GM21737 (cell line): ENCODE results near the gene ARHGDIA.

Experiments
- ATAC-seq: cut with Tn5 transposase; IDR thresholded peaks from one replicate; pipeline ENCODE4 v1.9.1; 2021; ENCODE audit warnings: mild to moderate bottlenecking, moderate library complexity; ENCODE audit not compliant: unreplicated experiment

The ARHGDIA gene

DNA sequence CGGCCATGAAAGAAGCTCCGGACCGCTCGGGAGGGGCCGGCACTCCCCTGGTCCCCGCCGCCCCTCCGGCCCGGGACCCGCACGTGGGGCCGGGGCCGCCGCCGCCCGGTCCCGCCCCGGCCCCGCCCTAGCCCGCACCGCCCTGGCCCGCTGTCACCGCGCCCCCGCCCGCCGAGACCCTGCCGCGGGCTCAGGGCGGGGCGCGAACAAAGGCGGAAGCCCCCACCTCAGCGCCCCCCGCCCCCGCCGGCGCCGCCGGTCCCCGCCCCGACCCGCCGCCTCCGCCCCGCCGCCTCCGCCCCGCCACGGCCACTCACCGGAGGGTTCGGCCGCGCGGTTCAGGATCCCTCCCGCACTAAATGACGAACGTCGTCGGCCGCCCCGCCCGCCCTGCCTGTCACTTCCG lies at the start of gene ARHGDIA:
TSS of gene ARHGDIA (minus strand) at position 357 of the 406 bp plus-strand sequence. CDS start 1,407 bp downstream, outside the sequence.
- peak; percentile 4 for ATAC-seq

DNA sequence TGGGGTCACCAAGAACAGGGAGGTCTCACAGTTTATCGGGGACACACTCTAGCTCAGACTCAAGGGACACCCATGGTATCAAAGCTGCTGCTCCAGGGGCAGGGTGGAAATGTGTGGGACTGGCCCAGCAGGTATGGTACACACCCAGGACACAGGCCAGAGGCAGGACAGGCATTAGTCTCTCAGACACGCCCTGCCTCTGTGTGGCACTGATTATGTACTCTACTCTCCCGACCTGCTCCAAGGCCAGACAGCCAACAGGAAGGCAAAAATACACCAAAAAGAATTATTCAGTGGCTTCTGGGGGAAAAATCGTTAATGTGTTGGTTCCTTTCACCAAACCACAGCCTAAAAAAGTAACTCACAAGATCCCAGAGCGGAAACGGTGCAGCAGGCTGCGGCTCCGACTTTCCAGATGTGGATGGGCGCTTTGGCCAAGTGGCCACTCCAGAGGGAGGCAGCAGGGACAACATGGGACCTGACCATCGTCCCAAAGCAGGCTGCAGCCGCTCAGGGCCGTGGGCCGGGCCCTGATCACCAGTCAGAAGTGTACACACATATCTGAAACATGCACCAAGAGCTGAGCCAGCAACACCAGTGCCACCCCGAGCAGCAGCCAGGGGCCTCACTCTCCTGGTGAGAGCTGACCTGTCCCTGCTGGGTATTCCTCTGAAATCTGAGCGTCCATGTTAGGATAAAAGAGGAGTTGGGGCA lies 47.9 kb upstream of the ARHGDIA start:
- no peak for ATAC-seq

DNA sequence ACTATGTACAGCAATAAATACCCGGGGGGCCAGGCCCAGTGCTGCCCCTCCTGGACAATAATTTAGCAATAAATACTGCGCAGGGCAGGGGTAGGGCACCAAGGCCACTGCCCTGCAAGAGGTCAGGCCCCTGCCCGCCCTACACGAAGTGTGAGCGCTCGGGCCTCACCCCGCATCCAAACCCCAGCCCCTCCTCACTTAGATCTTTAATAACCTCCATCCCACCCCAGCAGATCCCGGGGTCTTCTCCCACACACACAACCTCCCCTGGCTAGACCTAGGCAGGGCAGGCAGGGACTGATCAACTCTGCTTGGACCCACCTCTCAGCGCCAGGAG lies 47.2 kb upstream of the ARHGDIA start:
- ATAC-seq, result peak; percentile 9

DNA sequence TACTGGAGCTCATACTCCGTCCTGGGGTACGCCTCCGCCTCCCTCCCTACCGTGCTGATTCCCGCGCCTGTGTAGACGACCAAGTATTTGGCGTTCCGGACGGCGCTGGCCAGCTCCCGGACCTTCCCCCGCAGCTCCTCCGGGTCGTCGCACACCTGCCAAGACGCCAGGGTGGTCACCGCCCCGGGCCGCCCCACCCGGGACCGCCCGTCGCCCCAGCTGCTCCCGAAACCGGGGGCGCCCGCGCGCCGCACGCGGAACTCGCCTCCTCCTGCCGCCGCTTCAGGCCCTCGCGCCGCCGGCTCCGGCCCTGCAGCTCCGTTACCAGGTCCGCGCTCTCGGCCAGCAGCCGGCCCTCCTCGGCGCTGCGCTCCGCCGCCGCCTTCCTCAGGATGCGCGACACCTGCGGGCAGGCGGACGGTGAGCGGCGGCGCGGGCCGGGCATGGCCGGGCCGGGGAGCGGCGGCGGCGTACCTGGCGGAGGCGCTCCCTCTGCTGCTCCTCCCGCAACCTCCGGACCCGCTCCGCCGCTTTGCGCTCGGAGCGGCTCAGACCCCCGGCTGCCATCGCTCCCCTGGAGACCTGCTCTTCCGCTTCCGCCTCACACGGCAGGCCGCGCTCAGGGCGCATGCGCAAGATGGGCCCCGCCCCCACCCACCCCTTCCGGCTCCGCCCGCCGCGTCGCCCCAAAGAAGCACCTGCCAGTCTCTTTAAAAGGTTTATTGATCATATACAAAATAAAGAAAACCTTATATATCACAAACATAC lies 46.6 kb upstream of the ARHGDIA start, which contains the start of gene SIRT7:
TSS of gene SIRT7 (minus strand) at position 612 of the 768 bp plus-strand sequence. CDS start at position 567, 45 bp downstream.
- peak; percentile 49 for ATAC-seq

DNA sequence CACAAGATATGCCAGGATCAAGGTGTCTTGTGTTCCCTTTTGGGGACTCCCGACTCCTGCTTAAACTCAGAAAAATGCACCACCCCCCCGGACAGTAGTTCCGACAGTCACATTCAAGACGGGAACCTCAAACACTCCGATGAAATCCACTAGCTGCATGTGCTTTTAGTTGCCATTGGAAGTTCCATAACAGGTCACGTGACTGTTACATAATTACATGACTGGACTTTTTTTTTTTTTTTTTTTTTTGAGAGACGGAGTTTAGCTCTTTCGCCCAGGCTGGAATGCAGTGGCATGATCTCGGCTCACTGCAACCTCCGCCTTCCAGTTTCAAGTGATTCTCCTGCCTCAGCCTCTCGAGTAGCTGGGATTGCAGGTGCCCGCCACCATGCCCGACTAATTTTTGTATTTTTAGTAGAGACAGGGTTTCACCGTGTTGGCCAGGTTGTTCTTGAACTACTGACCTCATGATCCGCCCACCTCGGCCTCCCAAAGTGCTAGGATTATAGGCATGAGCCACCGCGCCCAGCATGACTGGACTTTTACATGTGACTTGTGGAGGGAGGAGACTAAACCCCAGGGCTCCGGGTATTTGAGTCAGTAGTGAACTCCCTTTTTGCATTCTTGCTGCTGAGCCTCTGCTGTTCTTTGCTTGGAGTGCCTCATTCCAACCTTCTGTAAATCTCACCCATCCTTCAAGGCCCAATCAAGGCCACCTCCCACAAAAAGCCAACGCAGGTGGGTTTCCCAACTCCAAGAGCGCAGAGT lies 45.3 kb upstream of the ARHGDIA start:
- ATAC-seq, result no peak

DNA sequence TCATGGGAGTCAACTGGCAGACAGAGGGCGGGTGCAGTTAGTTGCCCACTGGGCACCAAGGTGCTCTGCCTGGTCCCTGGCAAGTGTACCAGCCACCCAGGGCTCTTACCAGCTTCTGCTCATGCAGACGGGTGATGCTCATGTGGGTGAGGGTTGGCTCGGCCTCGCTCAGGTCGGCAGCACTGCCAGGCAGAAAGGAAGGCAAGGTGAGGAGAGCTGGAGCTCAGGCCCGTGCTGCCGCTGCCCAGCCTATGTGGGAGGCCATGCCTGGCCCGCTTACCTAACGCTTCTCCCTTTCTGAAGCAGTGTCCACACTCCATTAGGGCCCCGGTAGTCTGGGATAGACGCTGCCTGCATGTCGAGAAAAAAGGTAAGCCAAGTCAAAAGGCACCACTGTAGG lies 44.2 kb upstream of the ARHGDIA start:
- no peak for ATAC-seq

DNA sequence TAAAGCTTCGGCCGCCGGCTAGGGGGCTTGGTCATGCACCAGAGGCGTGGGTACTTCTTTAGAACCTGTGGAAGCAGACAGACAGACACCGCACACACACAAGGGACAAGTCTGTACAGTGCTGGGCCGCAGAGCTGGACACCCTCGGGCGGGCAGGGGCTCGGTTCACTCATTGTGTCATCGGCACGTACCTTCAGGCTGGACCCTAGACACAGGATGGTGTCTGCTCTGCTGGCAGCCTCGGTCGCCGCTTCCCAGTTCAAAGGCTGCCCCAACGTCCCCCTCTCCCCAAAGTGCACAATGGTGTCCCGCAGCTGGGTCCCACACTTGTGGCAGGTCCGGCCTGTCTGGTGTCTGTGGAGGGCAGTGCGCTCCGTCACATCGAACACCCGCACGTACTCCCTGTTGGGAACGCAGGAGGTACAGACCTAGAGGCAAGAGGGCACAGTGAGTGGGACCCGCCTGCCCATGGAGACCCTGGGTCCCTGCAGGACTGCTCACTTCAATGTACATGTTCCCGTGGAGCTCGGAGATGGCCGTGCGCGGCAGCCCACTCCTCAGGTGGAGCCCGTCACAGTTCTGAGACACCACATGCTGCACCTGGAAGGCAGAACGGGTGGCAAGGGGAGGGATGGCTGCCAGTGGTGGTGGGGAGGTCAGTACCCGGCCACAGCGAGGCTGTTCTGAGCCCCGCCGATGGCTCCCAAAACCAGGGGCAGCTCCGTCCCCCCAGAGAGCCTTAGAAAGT lies 43.1 kb upstream of the ARHGDIA start:
- no peak for ATAC-seq

DNA sequence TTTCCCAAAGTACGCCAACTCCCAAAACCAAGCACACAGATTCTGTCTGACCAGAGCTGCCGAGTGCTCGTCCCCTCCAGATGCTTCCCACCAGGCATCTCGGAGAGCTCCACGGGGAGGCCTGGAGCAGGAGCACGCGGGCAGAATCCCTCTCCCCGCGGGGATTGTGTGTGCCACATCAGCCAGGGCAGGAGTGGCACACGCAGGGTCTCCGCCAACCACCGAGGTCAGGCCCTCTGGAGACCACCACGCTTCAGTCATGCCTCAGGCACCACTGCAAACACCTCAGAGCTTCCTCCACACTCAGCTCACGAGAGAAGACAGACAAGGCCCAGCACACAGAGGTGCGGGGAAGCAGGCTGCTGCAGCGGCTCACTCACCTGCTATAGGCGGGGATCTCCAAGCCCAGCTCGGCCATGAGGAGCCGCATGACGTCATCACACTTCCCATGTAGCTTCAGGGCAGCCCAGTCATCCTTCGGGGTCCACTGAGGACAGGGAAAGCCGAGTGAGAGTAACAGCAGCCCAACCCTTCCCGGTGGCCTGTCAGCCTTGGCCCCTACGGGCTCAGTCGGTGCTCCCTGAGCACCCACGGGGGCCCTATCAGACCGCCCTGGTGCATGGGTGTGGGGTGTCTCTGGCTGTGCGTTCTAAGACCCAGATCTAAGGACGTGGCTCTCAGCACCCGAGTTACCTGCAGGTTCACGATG lies 42.4 kb upstream of the ARHGDIA start:
- no peak for ATAC-seq

DNA sequence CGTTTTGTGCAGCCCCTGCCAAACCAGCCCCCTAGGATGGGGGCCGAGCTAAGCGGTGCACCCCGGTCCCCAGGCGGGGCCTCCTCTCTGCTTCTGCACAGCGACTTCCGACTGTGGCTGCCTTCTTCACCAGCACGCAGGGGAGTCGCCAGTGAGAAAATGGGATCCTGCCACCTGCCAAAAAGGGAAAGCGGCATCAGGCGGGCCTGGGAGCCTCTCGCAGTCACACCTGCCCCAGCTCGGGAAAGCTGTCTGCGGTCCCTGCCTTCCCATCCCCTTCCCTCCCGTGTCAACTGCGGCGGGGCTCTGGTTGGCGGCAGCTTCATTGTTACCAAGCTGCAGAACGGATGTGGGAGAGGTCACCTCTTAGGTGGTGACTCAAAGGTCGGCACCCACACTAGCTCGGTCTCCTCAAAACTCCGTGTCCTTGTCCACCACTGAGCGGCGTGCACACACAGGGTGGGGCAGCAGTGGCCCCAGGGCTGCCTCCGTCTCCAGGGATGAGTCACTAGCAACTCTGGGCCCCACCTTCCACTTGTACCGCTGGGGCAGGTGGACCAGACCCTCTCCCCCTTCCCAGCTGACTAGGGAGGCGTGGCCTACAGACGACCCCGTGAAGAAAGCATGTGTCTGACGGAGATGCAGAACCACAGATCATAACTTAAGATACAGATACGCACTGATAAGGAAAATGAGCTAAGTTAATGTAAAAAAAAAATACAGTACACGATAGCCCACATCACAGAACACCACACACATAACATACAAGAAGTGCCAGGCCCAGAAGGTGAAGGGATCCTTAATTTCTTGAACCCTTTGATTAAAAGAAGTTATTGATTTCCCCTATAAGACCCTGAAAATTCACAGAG lies 41.5 kb upstream of the ARHGDIA start:
- ATAC-seq, result no peak

DNA sequence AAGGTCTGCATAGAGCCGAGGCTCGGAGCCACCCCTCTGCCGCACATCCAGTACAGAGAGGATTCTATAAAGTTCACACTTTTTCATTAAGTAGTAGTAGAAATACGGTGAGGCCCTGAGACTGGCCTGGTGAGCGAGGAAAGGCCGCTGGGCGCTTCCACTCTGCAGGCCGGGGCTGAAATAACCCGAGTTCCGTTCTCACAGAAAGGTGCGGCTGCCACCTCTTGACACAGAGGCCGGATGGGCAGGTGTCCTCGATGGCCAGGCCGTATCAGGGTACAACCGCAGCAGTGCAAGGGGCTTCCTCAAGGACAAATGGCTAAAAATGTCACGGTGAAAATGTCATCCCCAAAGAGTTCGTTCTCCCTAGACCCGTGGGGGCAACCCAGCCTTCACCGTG lies 40.8 kb upstream of the ARHGDIA start:
- no peak for ATAC-seq

DNA sequence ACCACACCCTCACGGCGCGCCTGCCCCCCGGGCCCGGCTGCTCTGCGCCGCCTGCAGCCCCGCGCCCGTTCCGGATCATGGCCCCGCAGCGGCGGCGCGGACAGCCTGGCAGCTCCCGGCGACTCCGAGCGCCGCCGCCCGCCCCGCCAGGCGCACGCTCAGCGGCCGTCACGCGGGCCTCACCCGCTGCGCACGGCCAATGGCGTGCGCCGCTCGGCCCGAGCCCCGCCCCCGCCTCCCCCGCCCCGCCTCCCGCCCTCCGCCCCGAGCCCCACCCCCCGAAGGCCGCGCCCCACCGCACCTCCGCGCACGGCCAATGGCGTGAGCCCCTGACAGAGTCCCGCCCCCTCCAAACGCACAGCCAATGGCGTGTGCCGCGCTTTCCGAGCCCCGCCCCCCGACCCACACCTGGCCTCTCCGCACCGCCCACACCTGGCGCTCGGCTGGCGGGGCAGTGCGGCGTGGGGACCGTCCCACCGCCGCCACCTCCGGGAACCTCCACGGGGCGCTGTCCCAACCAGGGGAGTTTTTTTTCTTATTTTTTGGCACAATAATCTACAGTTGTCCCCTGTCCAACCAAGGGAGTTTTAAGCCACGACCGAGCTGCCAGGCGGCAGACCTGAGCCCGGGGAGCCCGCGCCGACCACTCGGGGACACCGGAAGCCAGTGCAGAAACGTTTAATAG lies 40.3 kb upstream of the ARHGDIA start, which contains the start of gene PCYT2:
TSS of gene PCYT2 (minus strand) at position 123 of the 685 bp plus-strand sequence. CDS start at position 79, 44 bp downstream.
- peak; percentile 52 for ATAC-seq

DNA sequence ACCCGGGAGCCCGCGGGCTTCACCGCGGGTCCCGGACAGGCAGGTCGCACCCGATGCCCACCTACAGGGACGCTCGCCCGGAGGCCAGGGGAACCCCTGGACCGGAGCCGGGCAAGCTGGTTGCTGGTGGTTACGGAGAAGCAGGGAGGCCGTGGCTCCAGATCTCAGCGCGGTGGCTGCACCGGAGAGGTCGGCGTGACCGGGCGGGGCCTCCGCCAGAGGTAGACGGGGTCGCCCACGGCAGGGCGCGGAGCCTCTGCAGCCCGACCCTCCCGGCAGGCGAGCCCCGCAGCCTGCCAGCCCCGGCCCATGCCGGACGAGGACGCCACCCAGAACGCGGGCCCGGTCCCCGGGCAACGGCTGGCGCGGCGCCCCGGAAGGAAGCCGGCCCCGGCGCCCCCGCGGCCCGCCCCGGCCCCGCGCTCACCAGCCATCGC lies 39.7 kb upstream of the ARHGDIA start:
- peak; percentile 35 for ATAC-seq

DNA sequence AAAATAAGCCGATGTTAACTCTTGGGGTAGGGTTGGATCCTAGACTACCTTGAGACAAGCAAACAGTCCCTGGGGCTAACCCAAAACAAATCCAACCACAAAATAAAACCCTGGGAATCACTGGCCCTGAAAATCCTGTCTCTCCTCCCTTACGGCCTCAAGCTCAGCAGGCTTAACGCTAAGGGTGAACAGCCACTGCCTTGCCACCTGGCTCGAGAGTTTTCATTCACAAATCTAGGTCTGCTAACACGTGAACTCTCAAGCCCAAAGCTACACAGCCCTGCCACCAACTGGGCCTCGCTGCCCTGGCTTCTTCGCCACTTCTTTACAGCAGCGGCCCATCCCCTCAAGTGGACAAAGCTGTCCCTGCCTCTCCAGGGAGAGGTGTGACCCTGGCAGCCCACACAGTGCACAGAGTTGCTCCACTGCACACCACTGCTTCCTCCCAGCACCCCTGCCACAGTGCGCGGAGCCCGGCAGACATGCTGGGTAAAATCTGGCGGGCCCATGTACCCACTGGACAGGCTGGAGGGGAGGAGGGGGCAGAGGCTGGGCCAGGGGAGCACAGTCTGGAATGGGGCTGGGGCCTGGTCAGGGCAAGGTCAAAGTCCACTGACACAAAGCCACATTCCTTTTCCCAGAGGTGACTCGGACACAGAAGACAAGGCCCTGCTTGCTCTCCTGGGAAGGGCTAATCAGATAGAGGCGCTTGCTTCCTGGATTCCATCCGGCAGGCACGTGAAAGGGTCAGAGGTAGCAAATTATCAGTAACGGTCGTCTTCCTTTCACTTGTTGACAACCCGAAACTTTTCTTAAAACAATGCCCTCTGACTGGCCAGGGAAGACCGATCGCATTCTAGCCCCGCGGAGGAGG lies 39.1 kb upstream of the ARHGDIA start:
- no peak for ATAC-seq

DNA sequence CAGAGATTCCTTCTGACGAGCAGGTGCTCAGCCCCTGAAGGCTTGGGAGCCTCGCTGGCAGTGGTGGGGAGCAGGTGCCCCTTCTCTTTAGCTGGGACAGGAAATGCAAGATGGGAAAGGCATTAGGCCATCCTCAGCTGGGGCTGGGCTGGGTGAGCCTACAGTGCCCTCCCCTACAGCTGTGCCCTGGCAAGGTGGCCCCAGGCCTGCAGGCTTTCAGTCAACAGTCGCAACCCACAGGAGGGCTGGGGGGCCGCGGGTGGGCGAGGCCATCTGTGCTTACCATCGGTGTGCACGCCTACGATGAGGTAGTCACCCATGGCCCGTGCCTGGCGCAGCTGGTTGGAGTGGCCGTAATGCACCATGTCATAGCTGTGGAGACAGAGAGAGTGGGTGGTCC lies 38.1 kb upstream of the ARHGDIA start:
- ATAC-seq, result no peak

DNA sequence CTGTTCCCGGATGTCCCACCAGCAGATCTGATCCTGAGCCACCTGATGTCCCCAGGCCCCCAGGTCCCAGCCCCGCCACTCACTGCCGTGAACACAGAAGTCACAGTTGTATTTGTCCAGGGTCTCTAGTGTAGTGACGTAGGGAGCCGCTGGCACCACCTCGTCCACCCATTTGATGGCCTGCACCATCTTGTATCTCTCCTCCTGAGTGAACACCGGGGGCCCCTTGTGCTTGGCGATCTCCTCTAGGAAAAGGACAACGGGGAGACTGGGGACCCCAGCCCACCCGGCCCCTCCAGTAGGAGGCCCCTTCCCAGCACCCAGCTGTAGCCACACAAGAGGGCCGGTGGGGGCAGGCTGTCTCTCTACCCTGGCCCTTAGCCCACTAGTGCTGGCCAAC lies 37.7 kb upstream of the ARHGDIA start:
- no peak for ATAC-seq

DNA sequence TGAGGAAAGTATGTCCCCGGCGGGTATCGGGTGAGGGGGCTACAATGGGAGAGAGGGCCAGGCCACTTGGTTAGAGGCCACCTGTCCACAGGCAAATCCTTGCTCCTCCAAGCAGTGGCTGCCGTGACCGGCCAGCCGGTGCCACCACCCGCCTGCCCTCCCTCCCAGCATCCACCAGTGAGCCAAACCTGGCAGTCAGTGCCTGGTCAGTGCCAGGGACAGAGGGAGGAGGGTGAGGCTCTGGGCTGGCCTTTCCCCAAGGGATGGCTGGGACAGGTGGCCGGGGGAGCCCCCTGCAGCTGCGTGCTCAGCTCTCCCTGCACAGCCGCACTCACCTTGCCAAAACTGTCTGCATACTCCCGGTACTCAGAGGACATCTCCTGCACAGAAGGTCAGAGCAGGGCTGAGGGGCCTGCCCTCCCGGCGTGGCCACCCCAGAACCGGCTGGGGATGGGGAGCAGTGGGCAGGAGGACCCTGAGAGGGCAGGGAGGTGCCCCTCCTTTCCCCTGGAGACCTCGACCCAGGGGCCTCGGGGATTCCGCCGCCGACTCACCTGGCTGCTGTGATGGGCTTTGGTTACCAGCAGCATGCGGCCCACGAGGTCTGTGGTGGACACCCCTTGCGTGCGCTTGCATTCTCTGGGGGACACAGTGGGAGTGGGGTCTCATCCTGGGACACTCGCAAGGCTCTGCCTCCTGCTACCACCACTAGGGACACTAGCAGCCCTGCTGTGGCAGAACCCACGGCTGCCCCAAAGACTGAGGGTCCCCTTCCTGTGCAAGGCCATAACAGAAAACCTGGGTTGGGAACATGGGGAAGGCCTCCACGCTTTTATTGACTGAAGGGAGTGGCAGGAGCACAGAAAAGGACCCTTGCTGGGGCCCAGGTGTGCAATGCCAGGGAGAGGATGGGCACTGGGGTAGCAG lies 36.3 kb upstream of the ARHGDIA start:
- no peak for ATAC-seq
